ENCODE measurements around the gene ADGRG6.

DNA sequence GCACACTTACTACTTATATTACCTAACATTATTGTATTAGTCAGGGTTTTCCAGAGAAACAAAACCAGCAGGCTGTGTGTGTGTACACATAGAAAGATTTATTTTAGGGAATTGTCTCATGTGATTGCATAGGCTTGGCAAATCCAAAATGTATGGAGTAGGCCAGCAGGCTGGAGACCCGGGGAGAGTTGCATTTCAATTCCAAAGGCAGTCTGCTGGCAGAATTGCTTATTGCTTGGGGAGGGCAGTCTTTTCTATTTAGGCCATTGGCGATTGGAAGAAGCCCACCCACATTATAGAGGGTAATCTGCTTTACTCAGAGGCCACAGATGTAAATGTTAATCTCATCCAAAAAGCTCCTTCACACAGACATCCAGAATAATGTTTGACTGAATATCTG lies 157.0 kb downstream of the ADGRG6 start:
- TF ChIP-seq, protein P1, sequence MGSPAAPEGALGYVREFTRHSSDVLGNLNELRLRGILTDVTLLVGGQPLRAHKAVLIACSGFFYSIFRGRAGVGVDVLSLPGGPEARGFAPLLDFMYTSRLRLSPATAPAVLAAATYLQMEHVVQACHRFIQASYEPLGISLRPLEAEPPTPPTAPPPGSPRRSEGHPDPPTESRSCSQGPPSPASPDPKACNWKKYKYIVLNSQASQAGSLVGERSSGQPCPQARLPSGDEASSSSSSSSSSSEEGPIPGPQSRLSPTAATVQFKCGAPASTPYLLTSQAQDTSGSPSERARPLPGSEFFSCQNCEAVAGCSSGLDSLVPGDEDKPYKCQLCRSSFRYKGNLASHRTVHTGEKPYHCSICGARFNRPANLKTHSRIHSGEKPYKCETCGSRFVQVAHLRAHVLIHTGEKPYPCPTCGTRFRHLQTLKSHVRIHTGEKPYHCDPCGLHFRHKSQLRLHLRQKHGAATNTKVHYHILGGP (tag by site-specific recombination; IDR thresholded peaks at IDR 0.05), result no peak
- TF ChIP-seq, protein P2, sequence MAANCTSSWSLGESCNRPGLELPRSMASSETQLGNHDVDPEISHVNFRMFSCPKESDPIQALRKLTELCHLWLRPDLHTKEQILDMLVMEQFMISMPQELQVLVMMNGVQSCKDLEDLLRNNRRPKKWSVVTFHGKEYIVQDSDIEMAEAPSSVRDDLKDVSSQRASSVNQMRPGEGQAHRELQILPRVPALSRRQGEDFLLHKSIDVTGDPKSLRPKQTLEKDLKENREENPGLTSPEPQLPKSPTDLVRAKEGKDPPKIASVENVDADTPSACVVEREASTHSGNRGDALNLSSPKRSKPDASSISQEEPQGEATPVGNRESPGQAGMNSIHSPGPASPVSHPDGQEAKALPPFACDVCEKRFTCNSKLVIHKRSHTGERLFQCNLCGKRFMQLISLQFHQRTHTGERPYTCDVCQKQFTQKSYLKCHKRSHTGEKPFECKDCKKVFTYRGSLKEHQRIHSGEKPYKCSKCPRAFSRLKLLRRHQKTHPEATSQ (tag by site-specific recombination; IDR thresholded peaks at IDR 0.05), result no peak
- TF ChIP-seq, protein P3, sequence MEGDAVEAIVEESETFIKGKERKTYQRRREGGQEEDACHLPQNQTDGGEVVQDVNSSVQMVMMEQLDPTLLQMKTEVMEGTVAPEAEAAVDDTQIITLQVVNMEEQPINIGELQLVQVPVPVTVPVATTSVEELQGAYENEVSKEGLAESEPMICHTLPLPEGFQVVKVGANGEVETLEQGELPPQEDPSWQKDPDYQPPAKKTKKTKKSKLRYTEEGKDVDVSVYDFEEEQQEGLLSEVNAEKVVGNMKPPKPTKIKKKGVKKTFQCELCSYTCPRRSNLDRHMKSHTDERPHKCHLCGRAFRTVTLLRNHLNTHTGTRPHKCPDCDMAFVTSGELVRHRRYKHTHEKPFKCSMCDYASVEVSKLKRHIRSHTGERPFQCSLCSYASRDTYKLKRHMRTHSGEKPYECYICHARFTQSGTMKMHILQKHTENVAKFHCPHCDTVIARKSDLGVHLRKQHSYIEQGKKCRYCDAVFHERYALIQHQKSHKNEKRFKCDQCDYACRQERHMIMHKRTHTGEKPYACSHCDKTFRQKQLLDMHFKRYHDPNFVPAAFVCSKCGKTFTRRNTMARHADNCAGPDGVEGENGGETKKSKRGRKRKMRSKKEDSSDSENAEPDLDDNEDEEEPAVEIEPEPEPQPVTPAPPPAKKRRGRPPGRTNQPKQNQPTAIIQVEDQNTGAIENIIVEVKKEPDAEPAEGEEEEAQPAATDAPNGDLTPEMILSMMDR (tag by site-specific recombination; IDR thresholded peaks at IDR 0.05), result no peak
- TF ChIP-seq, protein P4, sequence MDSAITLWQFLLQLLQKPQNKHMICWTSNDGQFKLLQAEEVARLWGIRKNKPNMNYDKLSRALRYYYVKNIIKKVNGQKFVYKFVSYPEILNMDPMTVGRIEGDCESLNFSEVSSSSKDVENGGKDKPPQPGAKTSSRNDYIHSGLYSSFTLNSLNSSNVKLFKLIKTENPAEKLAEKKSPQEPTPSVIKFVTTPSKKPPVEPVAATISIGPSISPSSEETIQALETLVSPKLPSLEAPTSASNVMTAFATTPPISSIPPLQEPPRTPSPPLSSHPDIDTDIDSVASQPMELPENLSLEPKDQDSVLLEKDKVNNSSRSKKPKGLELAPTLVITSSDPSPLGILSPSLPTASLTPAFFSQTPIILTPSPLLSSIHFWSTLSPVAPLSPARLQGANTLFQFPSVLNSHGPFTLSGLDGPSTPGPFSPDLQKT (IDR thresholded peaks at IDR 0.05; ENCODE audit: borderline replicate concordance, low read depth, low read length), result no peak
- TF ChIP-seq ZNF701 (tag by site-specific recombination; IDR thresholded peaks at IDR 0.05), result no peak
- TF ChIP-seq ZNF423 (tag by site-specific recombination; IDR thresholded peaks at IDR 0.05), result no peak
- no peak for TF ChIP-seq ZNF768 (tag by site-specific recombination; IDR thresholded peaks at IDR 0.05)
